Renal pelvis (tissue), 4 donors: ENCODE measurements around the gene PPP1R9B. TPM values are rescaled to one million over a fixed set of nuclear protein-coding genes. Genes with fewer than 3 reads are reported as not detected.

Experiments used
- DNase-seq: peaks from one replicate; pipeline ENCODE4 v3.0.0-alpha.2; 2013
- polyA plus RNA-seq, 3 donors: library from polyadenylated mRNA; unstranded; fragments of 120-200 nt; gene quantifications; one replicate each; pipeline ENCODE4 v1.2.1, GENCODE V29; 2013; ENCODE audit not compliant: insufficient read length in 3 of 3

PPP1R9B gene
- polyA plus RNA-seq, 3 donors: 47.5 to 56.9 (median 49.6) TPM

DNA sequence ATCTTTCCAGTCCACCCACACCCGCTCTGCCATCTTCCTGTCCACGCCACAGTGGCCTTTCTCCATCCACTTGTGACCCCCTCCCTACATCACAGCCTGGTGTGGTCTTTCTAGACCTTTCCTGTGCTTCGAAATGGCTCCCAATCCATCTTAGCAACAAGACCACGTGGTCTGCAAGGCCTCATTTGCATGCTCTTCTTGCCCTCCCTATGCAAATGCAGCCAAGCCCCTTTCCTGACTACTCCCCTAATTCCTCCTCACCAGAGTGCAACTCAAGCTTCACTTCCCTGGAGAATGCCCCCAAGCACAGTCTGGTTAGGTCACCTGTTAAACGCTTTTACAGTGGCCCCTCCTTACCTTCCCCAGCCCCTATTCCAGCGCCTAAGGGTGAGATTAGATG, 6.1 kb downstream of the PPP1R9B start:
- no peak for DNase-seq

DNA sequence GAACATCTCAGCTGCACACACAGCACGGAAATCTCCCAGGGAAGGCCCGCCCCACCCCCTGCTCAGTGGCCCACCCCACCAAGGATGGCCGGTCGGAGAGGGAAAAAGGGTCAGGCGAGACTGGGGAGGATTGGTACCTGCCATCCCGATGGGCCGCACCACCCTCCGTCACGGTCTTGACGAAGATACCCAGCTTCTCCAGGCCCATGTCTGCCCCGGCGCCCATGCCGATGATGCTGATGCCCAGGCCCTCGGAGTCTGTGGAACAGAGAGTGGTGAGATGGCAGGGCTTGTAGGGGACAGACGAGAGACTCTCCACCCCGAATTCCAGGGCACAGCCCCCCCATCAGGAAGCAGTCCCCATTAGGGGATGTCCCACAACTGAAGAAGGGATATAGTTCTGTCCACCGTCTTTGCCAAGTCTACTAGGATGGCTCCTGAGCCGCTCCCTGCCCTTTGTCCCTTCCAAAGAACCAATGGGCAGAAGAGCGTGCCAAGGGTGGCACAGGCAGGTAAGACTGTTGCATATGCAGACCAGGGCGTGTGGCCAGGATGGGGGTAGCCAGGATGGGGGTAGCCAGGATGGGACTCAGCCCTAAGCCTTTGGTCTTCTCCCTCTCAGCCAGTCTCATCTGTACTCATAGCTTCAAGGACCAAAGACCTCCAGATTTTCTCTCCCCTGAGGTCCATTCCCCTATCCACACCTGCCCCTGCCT, 6.9 kb downstream of the PPP1R9B start:
- DNase-seq: no peak

DNA sequence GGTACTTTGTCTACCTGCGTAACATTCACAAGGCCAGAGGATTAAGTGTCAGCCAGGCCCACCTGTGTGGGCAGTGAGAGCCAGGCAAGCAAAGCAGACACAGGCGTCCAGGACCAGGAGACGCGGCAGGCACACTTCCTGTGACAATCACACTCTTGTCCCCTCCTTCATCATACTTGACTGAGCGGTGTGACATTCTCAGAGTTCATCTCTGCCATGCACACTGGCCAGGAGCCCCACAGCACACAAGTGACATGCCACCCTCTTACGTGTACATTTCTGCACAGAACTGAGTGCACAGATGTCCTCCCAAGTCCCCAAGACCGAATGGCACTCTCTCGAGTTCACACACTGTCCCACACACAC, 8.7 kb downstream of the PPP1R9B start:
- no peak for DNase-seq

GRCh38 chr17:50141026-50141744, 9.3 kb downstream of the PPP1R9B start:
- DNase-seq: no peak

DNA sequence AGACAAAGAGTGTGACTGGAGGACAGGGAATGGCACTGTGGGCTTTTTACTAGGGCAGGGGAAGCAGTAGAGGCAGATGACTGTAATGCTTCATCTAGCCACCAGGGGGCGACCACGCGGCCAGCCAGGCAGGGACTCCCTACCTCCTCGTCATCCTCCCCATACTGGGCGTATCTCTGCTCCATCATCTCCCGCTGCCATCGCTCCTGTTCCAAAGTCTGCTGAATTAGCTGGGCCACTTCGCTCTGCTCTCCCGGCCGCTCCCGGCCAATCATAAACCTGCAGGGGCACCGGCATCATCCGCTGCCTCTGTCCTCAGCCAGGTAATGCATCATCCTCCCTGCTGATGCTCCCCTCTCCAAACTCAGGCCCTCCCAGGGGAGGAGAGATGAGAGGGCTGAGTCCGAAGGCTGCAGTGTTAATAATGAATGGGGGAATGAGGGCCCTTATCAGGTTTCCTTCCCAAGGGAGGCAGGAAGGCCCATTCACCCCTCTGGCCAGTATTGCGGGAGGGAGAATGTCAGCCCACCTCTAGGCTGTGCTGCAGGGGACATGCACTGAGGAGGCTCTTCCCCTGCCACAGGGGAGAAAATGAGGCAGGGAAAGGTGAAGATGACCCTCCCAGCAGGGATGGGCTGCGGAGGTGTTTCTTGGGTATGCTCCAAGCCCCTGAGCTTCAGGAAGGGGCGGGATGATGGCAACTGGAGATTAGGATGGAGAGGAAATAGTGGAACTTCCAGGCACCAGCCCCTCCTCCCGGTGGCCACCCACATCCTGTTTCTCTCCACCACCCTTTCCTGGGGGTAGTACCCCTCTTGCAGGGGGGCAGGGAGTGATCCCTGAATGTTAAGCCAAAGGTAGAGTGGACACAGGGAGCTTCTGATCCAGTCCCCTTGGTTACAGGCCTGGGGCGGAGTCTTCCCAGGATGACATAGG, 10.3 kb downstream of the PPP1R9B start:
- no peak for DNase-seq

DNA sequence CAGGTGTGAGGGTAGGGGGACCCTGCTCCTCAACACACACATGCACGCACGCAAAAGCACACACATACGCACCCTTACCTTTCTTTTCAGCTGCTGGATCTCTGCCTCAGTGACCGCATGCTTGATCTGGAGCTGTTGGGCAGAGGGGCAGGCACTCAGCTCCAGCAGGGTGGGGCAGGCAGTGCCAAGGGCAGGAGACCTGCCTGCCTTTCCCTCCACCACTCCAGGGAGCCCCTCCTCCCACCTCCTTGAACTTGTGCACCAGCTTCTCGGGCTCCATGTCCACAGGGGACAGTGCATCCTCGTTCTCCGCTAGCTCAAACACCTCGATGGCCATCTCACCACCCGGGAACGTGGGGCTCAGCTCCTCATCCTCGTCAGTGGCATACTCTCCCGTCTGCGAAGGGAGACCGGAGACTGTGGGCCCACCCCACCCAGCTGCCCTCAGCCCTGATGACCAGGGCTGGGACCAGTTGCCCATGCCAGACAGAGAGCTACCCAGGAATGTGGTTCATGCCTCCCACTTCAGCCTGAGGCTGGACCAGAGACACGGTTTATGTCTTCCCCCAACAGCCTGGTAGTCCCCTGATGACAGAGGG, 11.2 kb downstream of the PPP1R9B start:
- DNase-seq: no peak

DNA sequence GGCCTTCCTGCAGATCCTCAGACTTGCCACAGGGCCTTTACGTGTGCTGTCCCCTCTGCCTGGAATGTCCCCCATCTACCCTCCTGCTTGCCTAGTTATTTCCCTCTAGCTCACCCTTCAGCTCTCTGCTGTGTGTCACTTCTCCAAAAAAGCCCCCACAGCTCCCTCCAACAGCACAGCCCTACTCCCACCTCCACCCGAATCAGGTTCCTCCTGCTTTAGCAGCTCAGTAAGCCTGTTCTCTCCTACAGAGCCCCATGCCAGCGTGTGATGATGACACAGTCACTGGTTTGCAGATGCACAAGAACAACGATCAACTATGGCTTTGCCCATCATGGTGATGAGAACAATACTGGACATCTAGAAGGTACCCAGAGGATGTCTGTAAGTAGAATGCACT, 13.4 kb downstream of the PPP1R9B start:
- DNase-seq: no peak

- no peak for DNase-seq
Measured at GRCh38 chr17:50136096-50136687, 14.3 kb downstream of the PPP1R9B start.

DNA sequence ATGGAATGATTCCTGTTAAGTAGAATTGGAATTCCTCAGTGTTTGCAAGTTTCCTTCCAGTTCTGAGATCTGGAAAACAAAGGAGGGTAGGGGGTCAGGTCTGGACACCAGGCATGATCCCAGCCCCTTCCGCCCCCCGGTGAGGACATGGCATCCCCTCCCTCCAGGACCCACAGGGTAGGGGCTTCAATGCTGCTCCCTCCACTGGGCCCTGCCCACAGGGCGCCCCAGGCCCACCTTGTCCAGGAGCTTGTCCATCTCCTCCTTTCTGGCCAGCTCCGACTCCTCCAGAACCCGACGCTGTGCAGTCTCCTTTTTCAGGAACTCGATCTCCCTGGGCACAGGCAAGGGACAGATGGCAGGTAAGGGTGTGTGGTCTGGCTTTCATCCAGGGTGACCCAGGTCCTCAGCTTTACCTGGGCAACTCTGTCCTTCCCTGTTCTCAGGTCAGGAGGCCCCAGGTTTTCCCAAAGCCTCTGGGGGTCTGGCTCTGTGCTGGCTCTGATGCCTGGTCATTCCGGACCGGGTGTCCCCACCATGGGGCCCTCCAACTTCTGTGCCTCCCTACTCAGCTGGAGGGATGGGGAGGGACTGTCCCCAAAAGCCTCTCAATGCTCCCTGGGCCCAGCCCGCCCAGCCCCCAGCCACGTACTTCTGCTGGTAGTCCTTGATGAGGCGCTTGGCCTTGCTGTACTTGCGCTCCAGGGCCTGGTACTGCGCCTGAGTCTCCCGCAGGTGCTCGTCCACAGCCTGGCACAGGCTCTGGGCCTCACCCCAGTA, 15.0 kb downstream of the PPP1R9B start:
- no peak for DNase-seq

- no peak for DNase-seq
Measured at GRCh38 chr17:50134206-50135110, 16.0 kb downstream of the PPP1R9B start.

GRCh38 chr17:50133769-50134099, 16.7 kb downstream of the PPP1R9B start:
- DNase-seq: no peak

DNA sequence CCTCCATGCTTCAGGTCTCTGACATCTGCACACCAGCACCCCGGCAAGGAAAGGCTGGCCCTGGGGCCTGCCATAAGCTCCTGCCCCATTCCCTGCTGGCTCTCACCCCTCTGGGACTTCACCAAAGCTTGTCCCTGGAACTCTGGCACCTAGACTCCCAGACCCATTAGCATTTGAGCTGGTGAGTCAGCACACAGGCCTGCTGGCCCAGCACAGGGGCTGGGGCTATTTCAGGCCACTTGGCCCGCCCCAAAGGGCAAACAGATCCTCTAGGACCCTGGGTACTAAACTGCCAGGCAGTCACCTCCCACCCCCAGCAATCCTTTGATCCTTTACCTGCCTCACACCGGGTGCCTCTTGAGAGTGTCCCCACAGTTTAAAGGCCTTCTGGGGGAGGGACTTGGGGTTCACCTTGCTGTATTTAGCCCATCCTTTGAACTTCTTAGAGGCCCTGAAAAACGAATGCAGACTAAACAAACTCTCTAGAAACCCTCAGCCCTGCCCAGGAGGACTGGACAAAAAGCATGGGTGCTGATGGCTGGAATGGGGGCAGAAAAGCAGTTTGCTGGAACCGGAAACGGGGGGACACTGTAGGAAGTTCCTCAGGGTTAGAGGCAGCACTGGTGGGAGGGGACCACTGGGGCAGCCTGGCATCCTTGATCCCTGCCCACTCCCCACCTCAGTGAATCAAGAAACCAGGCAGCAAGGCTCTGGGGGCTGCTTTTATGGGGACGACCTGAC, 17.3 kb downstream of the PPP1R9B start:
- no peak for DNase-seq

DNA sequence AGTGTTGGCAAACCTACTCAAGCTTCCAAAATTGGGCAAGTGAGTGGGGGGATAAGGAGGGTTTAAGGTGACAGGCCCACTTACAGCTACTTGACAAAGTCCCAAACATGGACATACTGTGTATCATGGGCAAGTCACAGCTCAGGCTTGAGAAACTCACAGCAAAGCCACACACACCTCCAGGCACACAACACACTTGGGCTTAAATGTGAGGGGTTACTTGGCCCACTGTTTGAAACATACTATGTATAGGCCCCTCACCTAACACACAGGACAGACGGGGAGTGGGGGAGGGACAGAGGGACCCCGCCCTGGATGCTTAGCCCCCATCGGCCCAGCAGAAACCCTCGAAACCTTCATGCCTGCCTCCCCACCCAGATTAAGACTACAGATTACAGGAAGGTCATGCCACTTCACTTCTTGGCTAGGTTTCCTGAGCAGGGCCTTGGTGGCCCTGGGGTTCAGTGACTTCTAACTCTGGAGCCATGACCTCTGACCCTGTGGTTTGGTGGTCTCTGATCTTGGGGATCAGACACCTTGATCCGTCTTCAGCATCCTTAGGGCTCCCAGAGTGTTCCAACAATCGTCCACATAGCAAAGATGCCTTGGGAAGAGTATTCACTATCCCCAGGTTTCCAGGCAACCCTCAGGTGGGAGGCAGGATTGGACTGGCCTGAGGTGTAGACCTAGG, 18.2 kb downstream of the PPP1R9B start:
- DNase-seq: no peak

DNA sequence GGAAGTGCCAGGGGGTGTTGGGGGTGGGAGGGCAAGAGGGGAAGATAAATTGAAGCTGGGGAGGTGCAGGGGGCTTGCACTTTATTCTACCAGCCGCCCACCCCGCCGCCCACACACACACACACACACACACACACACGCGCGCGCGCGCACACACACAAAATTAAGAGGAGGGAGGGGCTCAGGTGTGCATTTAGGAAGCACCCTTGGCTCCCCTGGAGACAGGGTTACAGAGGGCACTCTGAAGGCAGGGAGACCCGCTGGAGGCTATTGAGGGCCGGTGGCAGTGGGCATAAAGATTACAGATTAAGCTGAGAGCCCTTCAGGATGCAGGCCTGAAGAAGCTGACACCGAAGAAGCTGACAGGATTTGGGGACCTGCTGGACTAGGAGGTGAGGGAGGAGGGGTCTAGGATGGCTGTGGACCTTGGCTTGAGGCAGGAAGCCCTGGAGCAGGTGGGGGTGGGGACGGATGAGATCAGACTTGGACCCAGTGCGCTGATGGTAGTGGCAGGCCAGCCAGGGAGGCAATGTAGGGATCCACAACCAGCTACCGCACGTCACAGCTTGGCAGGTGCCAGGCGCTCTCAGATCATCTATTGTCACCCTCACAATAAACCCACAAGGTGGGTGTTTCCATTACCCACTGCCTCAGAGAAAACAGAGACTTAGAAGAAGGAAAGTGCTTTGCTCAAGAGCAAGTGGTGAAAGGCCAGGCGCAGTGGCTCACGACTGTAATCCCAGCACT, 19.7 kb downstream of the PPP1R9B start:
- DNase-seq: no peak

DNA sequence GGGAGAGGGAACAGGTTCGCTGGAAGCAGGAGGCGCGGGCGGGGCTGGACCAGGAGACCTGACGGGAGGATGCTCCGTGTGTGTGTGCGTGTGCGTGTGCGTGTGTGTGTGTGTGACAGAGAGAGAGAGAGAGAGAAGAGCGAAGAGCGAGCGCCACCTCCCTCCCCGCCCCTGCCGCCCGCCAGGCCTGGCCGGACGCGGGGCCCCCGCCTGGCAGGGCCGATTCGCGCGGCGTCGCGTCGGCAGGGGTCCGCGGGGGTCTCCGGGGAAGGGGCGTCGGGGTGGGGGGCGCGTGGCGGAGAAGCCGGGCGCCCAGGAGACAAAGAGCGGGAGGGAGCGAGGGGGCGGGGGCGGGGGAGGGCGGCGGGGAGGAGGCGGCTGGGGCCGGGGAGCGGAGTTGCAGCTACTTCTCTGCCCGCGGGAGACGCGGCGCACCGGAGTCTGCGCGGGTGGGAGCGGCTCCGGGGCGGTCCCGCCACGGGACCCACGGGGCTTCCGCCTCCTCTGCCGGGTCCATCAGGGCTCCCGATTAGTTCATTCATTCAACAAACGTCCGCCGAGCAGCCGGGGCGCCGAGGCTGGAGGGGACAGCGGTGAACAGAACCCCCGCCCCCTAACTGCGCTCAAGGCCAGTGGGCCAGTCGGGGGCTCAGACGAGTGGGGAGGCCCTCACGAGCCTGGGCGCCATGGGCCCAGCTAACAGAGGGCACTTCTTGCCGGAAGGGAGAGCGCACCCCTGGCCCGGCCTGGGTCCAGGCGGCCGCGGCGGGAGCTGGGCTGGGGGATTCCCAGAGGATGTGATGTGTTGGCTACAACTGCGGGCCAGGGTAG, 20.5 kb downstream of the PPP1R9B start, which contains the start of gene SAMD14:
Gene SAMD14, minus strand, starts transcription at position 433 of the 831 bp plus-strand sequence. CDS start 5,201 bp downstream, outside the sequence.
- DNase-seq: no peak

DNA sequence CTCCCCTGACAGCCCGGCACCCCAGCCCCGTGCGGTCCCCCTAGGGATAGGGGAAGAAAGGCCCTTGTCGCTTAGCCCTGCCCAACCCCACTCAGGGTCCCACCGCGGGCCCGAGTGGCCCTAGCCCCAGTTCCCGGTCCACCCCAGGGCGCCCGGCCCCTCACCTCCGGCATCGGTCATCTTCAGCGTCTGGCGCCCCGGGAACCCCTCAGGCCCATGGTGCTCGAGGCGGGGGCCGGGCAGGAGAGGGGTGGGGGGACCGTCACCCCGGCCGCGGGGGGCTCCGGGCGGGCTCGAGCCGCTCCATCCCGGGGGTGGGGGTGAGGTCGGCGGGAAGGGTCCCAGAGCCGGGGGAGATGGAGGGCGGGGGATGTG, 21.1 kb downstream of the PPP1R9B start:
- no peak for DNase-seq
